Activated T-cell treated with anti-CD3 and anti-CD28 coated beads for 4 hours (primary cell): ENCODE results near the gene GCAT.

Experiments
- DNase-seq: peaks from one replicate; pipeline ENCODE4 v3.0.0-alpha.2; 2020

Gene GCAT

DNA sequence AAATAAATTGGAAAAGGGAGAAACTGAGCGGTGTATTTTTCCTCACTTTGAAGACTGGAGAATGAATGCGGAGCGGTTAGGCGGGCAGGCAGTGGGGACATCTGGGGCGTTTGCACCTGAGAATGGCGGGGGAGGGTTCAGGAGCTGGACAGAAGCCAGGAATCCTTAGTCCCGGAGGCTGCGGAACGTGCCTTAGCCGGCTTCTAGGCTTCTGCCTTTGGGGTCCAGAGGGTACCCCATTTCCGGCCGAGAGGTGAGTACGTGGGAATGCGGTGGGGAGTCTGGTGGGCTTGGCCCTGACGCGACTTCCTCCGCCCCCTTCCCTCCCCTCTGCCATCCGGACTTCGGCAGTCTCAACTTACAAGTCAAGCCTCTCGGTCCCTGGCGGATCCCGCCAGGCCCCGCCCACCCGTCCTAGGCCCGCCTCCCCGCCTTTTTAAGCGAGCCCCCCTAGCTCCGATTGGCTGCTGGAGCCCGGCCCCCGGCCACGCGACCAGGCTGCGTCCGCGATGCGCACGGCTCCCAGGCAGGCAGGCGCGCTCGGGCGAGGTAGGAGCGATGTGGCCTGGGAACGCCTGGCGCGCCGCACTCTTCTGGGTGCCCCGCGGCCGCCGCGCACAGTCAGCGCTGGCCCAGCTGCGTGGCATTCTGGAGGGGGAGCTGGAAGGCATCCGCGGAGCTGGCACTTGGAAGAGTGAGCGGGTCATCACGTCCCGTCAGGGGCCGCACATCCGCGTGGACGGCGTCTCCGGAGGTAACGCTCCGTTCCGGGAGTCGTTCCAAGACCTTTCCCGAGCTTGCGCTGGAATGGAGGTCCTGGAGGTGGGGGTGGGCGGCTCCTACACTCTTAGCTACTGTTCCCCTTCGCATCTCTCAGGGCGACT lies at the start of gene GCAT:
Gene GCAT (plus strand): TSS at position 525 of the 884 bp plus-strand sequence. CDS start 34 bp downstream, at position 559.
- DNase-seq: peak; percentile 80

DNA sequence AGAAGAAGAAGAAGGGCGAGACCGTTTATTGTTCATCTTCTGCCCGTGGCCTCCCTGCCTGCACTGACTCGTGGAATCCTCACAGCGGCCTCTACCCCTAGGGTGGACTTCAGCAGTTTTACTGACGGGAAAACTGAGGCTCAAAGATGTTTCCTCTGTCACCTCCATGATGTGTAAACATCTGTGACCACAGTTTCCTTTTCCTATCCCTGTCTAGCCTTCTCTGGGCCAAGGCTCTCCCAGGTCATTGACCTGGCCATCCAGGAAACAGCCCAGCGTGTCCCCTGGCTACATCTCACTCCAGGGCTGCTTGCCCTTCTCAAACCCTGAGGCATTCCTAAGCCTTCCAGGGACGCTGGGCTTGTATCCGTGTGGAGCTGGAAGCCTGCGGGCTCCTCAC lies 49.0 kb upstream of the GCAT start:
- DNase-seq: no peak

DNA sequence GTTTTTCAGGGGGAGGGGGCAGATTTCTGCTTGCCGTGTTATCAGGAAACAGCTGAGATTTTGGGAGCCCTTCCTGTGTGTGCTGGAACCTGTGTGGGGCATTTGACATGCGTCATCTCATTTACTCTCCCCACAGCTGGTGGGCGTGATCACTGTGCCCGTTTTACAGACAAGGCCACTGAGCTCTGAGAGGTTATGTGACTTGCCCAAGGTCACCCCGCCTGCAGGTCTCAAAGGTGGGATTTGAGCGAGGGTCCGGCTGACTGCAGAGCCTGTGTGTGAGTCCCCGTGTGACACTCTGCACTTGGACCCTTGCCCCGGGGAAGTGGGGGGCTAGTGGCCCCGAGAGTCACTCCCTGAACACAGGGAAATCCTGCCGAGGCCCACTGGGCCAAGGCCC lies 48.5 kb upstream of the GCAT start:
- no peak for DNase-seq

DNA sequence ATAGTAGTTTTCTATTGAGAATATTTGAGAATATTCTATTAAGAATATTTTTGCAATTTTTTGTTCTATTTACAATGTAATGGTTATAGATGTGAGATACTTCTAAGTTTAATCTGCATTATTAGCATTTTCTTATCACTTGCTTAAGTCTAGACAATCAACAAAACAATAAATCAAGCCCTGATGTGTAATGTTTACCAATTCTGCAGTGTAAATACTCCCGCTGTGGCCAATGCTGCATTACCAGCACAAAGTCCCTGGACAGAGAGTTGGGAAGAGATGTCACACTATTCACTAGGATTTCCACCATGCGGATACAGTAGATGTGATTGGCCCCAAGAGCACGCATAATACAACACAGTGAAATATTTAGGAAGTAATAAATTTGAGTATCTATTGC lies 47.6 kb upstream of the GCAT start:
- DNase-seq: no peak

DNA sequence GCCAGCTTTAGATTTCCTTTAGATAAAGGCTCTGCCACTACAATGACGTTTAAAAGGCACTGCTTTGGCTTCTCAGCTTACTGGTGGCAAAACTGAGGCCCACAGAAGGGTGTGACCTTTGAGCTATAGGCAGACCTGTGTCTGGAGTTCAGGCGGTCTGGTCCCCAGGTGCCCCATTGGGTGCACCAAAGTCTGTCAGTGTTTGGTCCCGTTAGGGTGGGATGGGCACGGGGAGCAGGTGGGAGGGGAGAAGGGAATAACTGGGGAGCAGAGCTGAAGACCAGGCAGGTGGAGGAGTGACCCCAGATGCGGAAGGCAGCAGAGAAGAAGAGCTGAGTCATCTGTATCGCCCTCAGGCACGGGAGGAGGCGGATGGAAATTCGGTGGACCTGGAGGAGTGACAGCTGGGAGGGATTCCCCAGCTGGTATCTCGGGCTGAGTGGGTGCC lies 45.3 kb upstream of the GCAT start:
- no peak for DNase-seq

DNA sequence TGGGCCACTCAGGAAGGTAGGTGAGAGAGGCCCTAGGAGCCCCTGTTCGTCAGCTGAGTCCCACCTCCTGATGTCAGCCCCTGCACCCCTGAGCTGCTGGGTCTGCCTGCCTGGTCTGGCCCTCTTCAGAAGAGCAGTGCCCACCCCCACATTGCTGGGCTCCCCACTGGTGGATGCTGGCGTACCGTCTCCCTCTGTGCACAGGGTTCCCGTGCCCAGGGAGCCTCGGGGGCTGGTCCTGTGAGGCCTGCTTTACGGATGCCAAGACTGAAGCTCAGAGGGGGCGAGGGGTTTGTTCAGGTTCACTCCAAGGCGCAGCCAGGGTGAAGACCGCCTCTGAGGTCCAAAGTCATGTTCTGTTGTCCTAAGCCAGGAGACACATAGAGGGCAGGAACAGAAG lies 44.7 kb upstream of the GCAT start:
- no peak for DNase-seq

DNA sequence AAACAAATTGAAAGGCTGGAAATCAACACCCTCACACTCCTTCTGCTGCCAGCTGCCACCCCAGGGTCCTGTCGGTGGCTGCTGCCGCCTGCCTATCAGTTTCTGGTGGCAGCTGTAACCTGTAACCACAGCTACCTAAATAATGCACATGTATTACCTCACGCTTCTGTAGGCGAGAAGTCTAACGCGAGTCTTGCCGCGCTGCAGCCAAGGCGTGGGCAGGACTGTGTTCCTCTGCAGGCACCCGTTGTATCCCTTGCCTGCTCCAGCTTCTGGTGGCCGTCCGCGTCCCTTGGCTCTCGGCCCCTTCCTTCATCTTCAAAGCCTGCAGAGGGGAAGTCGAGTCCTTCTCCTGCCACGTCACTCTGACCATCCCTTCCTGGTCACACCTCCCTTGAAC lies 44.1 kb upstream of the GCAT start:
- DNase-seq: no peak

DNA sequence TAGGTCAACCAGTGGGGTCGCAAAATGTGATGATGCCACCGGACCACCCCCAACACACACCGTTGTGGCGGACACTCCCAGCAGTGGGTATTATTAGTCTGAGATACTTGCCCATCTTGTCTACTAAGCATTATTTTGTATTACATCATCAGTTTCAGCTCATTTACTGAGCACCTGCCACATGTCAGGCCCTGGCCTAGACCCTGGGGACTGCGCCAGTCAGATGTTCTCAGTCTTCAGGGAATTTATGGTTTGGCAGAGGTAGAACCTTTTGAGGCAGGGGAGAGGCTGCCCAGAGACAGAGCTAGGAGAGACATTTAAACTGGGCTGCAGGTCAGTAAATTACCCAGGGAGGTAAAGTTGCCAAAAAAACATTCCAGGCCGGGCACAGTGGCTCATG lies 43.1 kb upstream of the GCAT start:
- no peak for DNase-seq

DNA sequence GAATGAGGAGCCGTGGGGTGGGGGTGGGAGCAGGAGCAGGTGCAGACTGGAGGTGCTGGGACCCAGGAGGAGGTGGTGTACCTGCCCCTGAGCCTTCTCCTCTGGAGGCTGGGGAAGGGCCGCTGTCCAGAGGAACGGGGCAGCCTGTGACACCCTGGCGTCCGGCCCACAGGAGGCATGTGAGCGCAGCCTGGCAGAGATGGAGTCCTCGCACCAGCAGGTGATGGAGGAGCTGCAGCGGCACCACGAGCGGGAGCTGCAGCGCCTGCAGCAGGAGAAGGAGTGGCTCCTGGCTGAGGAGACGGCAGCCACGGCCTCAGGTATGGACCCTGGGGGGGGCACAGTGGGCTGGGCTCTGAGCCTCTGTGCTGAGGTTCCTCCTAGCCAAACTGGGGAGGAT lies 42.2 kb upstream of the GCAT start:
- no peak for DNase-seq

DNA sequence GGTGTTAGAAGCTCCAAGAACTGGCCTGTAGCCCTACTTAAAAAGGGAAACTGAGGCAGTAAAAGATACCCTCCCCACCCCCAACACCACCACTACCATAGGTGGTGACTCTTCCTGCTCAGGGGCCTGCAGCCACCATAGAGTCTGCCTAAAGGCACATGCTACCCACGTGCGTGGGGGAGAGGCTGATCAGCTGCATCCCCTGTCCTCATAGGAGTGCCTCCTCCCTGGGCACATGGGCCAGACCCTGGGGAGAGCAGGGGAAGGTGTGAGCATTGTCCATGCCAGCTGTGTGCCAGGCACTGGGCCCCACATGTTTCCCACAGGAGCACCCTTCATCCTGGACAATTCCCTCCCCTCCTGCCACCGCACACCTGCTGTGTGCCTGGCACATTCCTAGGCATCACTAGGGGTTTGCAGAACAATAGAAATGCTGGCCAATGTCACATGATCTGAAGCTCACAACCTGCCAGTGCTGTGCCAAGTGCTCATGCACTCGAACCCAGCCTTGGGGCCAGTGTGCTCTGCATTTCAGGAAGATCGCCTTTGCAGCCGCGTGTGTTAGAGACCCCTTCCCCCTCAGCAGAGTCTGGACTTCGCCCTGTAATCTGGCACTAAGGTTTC lies 41.7 kb upstream of the GCAT start:
- DNase-seq: no peak

DNA sequence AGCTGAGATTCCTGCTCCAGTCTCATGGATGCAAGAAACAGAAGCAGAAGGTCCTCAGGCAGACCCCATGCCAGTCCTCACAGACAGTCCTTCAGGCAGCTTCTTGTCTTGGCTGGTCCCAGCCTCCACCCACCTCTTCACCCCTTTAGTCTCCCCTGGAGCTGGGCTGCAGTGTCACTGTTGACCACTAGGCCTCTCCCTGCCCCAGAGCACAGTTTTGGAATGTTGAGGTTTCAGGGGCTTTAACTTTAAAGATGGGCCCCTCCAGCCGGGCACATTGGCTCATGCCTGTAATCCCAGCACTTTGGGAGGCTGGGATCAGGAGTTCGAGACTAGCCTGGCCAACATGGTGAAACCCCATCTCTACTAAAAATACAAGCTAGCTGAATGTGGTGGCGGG lies 39.5 kb upstream of the GCAT start:
- no peak for DNase-seq

DNA sequence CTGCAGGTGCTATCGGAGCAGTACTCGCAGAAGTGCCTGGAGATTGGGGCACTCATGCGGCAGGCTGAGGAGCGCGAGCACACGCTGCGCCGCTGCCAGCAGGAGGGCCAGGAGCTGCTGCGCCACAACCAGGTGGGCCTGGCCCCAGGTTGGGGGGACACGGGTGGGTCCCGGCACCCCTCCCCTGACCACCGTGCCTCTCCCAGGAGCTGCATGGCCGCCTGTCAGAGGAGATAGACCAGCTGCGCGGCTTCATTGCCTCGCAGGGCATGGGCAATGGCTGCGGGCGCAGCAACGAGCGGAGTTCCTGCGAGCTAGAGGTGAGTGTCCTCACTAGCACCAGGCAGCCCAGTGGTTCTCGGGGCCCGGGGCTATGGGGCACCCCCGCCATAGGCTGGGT lies 38.7 kb upstream of the GCAT start:
- no peak for DNase-seq

DNA sequence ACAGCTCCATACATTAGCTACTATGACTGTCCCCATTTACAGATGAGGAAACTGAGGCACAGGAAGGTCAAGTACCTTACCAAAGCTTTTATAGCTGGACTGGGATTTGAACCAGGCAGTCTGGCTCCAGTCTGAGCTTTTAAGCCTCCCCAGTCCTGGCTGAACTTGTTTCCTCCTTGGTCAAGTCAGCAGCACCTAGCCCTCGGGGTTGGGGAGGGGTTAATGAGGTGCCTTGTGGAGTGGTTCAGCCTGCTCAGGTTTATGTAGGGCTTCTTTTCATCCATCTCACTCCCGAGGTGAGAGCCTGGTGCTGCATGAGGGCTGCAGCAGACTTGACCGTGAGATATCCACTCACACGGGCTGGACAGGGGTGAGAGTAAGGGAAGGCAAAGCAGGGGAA lies 36.7 kb upstream of the GCAT start:
- no peak for DNase-seq

DNA sequence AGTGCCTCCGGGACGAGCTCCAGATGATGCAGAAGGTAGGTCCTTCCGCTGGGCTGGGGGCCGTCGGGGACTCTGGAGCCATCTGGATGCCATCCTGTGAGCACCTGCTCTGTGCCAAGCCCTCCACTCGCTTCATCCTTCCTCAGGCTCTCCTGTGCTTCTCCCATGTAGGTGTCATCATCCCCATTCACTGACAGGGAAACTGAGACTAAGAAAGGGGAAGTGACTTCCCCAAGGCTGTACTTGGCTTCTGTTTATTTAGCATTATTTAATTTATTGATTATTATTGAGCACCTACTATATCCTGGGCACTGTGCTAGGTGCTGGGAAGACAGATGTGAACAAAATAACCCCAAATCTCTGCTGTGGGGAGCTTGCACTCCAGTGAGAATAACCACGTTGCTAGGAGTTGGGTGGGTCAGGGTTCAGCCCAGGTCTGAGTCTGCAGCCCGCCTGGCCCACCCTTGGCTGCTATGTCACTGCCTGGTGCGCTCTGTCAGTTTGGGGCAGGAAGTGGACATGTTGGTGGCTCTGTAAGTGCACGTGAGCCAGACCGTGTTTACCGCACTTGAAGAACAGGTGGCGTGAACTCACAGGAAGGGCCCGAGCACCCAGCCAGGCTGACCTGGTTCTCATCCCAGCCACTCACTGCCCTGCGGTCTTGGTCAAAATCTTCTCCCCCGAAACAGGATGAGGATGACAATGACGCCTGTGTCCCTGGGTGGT lies 35.9 kb upstream of the GCAT start:
- DNase-seq: no peak

DNA sequence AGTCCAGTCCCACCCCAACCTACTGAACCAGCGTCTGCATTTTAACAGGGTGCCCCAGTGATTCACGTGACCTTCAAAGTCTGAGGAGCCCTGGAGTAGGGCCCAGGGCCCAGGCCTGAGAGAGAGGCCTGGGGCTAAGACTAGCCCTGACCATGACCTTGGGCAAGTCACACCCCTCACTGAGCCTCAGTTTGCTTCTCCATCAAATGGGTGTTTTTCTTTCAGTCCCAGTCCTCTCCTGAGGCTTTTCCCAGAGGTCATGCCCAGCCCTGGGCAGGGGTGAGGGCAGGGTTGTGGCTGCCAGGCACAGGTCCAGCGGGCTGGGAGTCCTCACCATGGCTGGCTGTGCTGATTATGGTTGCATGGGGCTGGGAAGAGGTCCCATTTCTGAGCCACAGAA lies 33.0 kb upstream of the GCAT start:
- no peak for DNase-seq

DNA sequence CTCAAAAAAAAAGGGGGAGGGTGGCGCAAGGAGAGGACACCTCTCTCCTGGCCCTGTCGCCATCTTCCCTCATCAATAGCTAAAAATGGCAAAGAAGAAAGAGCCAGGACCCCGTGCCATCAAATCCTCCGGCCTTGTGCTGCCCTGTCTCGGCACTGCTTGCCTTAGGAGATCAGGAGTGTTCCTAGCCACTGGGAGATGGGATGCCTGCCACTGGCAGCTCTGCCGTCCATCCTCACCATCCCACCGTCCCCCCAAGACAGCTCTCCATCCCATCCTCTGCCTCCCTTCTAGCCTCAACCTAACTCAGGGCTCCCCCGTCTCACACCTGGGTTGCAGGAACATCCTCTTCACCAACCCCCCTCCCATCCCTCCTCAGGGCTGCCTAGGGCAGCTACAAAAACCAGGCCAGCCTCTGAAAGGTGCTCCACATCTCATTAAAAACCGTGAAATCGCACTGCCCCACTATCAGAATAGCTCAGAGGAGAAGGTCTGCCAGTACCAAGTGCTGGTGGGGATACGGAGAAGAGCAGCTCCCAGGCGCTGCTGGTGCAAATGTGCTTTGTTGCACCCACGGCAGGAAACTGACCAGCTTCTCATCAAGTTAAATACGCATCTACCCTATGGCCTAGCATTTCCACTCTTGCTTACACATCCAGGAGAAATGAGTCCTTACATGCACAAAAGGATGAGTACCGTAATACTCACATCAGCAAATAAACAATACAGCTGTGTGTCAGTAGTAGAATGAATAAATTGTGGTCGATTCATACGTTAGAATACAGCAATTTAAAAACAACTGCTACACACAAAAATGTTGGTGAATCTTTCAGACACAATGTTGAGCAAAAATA lies 31.7 kb upstream of the GCAT start:
- DNase-seq: no peak

DNA sequence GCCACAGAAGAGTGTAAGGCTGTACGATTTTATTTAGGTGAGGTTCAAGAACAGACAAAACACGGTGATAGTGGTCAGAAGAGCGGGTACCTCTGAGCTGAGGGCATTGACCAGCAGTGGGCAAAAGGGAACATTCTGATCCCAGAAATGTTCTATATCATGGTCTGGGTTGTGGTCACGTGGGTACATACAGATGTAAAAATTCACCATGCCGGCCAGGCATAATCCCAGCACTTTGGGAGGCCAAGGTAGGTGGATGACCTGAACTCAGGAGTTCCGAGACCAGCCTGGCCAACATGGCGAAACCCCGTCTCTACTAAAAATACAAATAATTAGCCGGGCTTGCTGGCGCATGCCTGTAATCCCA lies 31.1 kb upstream of the GCAT start:
- no peak for DNase-seq

DNA sequence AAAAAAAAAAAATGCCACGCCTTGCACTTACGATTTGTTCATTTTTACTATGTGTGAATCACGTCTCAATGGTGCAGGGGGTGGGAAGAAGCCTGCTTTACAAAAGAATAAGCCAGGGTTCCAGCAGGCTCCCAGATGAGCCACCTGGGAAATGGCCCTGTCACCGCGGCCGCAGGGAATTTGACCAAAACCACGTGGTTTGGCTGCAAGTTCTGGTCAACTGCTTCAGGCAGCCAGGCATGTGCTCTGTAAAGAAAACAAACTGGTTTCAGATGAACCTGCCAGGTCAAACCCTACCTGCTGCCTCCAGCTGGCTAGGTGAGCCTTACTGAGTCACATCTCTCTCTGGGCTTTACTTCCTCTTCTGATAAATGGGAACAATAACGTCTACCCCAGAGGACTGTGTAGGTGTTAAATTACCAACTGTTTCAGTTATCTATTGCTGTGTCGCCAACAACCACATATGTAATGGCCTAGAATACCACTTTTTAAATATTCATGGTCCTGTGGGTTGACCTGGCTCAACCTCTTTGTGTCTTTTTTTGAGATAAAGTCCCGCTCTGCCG lies 30.5 kb upstream of the GCAT start:
- DNase-seq: no peak

DNA sequence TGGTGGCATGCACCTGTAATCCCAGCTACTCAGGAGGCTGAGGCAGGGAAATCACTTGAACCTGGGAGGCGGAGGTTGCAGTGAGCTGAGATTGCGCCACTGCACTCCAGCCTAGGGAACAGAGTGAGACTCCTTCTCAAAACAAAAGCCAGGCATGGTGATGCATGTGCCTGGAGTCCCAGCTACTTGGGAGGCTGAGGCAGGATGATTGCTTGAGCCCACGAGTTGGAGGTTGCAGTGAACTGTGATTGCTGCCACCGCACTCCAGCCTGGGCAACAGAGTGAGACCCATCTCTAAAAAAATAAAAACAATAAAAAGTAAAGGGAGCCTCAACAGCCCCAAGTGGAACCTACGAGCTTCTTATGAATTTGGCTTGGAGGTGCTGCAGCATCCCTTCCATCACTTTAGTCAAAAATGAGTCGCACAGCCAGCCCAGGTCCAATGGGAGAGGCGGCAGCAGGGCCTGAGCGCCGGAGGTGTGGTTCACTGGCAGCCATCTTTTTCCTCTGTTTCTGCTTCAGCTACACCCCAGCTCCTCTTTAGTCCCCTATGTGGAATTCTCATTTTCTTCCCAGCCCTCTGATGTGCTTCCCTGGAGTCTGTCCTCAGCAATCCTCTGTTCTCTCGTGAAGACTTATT lies 29.2 kb upstream of the GCAT start:
- DNase-seq: no peak

DNA sequence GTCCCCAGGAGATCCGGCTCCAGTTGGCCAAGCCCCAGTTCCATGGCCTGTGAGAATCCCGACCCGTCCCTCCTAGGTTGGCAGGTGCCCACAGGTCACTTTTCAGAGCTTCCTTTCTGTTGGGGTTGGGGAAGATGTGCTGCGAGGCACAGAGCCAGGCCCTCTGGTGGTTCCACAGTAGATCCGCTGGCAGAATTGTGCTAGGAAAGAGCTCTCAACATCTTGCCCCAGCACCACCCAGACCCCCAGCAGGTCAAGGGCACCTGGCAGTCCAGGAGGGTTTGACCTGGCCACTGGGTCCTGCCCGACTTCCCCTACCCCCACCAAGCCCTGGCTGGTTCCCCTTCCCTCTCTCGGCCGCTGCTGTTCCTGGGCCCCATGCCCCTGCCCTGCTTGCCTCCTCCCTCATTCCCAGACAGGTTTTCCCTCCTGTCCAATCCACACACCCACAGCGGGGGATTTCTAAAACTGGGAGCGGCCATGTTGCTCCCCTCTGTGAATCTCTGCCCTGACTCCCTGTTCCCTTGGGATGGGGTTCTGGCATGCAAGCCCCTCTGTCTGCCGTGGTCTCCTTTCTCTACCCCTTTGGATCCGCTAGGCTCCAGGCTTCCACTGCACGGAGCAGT lies 26.2 kb upstream of the GCAT start:
- no peak for DNase-seq

DNA sequence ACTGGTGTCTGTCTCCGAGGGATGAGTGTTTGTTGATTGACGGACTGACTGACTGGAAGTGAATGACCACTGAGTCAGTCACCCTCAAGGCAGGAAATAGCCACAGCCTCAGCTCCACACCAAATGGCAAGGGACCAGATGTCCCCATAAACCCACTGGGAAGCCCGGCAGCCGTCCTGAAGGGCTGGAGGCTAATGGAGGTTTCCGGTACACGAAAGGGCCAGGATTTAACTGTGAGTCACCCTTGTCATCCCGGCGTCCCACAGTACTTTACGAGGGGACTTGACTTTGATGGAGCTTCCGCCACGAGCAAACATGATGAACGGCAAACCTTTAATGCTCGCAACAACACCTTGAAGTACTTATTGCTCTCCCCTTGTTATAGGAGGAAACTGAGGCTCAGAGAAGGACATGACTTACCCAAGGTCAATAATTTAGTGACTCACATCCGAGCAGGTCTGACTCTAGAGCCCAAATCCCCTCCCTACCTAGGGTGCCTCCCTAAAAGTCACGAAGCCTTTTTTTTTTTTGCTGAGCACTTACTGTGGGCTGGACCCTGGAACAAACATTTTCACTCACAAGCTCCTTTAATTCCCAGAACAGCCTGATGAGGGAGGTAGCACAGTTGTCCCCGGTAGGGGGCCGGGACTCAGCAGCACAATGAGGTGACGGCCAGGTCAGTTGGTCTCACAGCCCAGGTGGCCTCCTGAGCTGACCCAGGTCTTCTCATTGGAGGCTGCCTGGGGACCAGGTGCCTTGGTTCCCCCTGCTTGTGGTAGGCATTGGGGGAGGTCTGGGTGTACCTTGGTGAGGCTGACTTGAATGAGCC lies 25.2 kb upstream of the GCAT start:
- DNase-seq: no peak
